ENCODE results near the gene PVALB.

DNA sequence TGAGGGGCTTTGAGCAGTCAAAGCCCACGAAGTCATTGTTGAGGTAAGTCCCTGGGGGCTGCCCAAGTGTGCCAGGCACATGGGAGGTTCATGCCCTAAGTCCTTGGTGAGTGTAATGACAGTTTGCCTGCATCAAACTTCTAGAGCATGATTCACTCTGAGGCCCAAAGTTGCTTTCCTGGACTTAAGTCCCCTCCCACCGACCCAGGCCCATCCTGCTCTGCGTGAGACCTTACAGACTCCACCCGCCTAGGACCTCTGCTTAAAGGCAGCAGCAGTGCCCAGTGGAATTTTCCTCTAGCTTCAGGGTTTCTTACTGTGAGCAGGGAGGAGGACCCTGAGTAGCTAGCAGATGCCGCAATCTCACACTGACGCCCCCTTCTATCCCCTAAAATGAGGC lies 5.7 kb upstream of the PVALB start:
- no peak for TF ChIP-seq CTCF (IDR thresholded peaks at IDR 0.05)
- no peak for TF ChIP-seq POLR2A (IDR thresholded peaks at IDR 0.05)

Data from adrenal gland (tissue), 5 donors.